Stimulated activated CD4-positive, alpha-beta T cell treated with anti-CD3 and anti-CD28 coated beads, TNF-alpha, amount 100 ng/mL, for 1 hour (primary cell): Measurements from ENCODE around the gene GAMT.

Experiments used
- DNase-seq, 3 donors: peaks; one replicate each; pipeline ENCODE4 v3.0.0-alpha.2; 2020; ENCODE audit warnings: low read depth in 3 of 3, low spot score in 1 of 3

GAMT gene

GRCh38 chr19:1401889-1402217 is 511 bp upstream of the GAMT start:
- DNase-seq, result no peak

GRCh38 chr19:1400281-1401137 is 833 bp downstream of the GAMT start:
- DNase-seq, result no peak

GRCh38 chr19:1399745-1400144 is 1.6 kb downstream of the GAMT start:
- no peak for DNase-seq

- no peak for DNase-seq
These were observed 2.3 kb downstream of the GAMT start for GRCh38 chr19:1399079-1399478.

- DNase-seq, result no peak
These were observed 3.5 kb downstream of the GAMT start for GRCh38 chr19:1397838-1398237.

GRCh38 chr19:1396768-1397679 is 4.3 kb downstream of the GAMT start:
- DNase-seq, result no peak

GRCh38 chr19:1396019-1396767 is 5.1 kb downstream of the GAMT start:
- DNase-seq, result no peak

- DNase-seq, result no peak
These were observed 5.9 kb downstream of the GAMT start for GRCh38 chr19:1395194-1396018.

- no peak for DNase-seq
These were observed 6.8 kb downstream of the GAMT start for GRCh38 chr19:1394252-1395193.

GRCh38 chr19:1393841-1394240 is 7.5 kb downstream of the GAMT start:
- no peak for DNase-seq

GRCh38 chr19:1392939-1393530 is 8.3 kb downstream of the GAMT start:
- no peak for DNase-seq

GRCh38 chr19:1392407-1392806 is 8.9 kb downstream of the GAMT start:
- no peak for DNase-seq

GRCh38 chr19:1390890-1391423 is 10.4 kb downstream of the GAMT start:
- no peak for DNase-seq

- DNase-seq, result no peak
These were observed 12.1 kb downstream of the GAMT start for GRCh38 chr19:1389033-1389940.

GRCh38 chr19:1388637-1389026 is 12.7 kb downstream of the GAMT start:
- no peak for DNase-seq

- no peak for DNase-seq
These were observed 13.4 kb downstream of the GAMT start for GRCh38 chr19:1387684-1388636.
